C1 segment of cervical spinal cord (tissue), 14 donors: ENCODE results near the gene CNNM4.

Source experiments
- DNase-seq, 14 donors: peaks; one replicate each; lab custom pipeline; 2025; lab: John Stamatoyannopoulos, UW

The CNNM4 gene

DNA sequence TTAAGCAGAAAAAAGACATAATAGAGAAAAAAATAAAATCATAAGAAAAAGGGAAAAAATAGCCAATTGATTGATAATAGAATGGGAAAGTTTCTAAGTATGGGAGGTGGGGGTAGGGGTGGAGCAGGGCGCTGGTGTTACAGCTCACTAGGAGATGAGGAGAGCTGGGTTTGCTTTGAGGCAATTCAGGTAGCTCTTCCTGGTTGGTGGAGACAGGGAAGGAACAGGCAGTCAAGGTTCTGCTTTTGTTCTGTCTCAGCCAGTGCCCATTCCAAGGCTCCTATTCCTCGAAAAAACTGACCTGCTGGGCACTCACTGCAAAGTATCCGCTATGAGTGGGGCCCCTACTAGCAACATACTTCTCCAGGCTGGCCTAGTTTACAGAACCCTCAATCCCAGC is 1.7 kb upstream of the CNNM4 start:
- no peak for DNase-seq

- DNase-seq: no peak
Measured at GRCh38 chr2:96759548-96759947, 1.2 kb upstream of the CNNM4 start.

DNA sequence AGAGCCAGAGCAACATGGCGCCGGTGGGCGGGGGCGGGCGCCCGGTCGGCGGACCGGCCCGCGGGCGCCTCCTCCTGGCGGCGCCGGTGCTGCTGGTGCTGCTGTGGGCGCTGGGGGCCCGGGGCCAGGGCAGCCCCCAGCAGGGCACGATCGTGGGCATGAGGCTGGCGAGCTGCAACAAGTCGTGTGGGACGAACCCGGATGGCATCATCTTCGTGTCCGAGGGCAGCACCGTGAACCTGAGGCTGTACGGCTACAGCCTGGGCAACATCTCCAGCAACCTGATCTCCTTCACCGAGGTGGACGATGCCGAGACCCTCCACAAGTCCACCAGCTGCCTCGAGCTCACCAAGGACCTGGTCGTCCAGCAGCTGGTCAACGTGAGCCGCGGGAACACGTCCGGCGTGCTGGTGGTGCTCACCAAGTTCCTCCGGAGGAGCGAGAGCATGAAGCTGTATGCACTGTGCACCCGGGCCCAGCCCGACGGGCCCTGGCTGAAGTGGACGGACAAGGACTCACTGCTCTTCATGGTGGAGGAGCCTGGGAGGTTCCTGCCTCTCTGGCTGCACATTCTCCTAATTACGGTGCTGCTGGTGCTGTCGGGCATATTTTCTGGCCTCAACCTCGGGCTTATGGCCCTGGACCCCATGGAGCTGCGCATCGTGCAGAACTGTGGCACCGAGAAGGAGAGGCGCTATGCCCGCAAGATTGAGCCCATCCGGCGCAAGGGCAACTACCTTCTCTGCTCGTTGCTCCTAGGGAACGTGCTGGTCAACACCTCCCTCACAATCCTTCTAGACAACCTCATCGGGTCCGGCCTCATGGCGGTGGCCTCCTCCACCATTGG is 507 bp downstream of the CNNM4 start:
- DNase-seq: peak in 5 of 14 donors; percentile 48 to 74 (median 68)

GRCh38 chr2:96762529-96763311 is 2.0 kb downstream of the CNNM4 start:
- DNase-seq: peak in 4 of 14 donors; percentile 5 to 54 (median 33)

- peak in 6 of 14 donors; percentile 19 to 70 (median 38) for DNase-seq
Measured at GRCh38 chr2:96763511-96764252, 3.0 kb downstream of the CNNM4 start.

DNA sequence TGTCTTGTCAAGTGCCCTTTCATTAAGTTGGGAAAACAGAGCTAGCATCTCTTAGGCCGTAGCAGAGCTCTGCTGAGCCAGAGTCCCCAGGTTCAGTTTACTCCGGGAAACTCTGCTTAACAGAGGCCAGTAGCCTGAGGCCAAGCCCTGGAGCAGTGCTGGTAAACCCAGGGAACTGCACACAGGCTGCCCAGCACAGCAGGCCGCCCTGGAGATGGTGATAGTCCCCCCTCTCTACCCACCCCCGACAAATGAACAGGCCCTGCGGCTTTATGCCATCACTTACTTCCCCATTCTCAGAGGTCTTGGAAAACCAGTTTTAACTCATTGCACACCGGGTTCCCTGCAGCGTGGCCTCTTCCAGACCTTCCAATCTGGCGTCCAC is 3.5 kb downstream of the CNNM4 start:
- peak in 6 of 14 donors; percentile 31 to 48 (median 36) for DNase-seq

- no peak for DNase-seq
Measured at GRCh38 chr2:96767135-96767871, 6.6 kb downstream of the CNNM4 start.

DNA sequence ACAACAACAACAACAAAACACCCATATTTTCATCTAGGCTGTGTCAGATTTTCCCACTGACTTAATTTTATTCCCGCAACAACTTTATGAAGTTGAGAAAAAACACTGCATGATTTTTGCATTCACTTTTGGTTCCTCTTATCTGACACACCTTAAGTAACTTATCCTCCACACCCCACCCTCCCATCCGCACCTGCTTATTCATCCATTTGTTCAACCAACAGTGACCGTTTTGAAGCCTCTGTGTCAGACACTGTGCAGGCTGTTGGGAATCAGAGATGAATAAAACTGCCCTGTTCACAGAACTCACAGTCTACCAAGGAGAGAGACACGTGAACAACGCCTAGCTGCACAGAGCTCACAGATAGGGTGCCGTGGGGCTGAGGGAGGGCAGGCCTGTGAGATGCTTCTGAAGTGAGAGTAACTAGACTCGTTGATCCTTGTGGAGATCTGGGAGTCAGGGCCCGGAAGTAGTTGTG is 7.4 kb downstream of the CNNM4 start:
- DNase-seq: peak in 1 of 14 donors; percentile 14

DNA sequence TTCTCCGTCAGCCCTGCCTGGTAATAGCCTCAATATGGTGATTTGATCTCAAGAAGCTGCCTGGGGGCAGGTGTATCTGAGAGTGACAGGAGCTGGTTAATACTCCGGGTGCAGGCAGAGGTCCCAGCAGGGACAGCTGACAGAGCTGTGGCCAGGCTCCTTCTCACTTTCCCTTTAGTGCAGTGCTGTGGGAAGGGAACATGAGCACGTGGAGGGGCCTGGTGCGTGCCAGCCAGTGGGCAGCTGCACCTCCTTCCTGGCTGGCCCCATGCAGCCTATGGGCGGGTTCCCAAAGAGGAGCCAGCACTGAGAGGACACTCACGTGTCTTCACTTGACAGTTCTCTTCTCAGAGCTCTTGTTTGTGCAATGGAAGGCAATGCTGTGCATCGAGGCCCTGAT is 9.1 kb downstream of the CNNM4 start:
- peak in 10 of 14 donors; percentile 17 to 76 (median 49) for DNase-seq

DNA sequence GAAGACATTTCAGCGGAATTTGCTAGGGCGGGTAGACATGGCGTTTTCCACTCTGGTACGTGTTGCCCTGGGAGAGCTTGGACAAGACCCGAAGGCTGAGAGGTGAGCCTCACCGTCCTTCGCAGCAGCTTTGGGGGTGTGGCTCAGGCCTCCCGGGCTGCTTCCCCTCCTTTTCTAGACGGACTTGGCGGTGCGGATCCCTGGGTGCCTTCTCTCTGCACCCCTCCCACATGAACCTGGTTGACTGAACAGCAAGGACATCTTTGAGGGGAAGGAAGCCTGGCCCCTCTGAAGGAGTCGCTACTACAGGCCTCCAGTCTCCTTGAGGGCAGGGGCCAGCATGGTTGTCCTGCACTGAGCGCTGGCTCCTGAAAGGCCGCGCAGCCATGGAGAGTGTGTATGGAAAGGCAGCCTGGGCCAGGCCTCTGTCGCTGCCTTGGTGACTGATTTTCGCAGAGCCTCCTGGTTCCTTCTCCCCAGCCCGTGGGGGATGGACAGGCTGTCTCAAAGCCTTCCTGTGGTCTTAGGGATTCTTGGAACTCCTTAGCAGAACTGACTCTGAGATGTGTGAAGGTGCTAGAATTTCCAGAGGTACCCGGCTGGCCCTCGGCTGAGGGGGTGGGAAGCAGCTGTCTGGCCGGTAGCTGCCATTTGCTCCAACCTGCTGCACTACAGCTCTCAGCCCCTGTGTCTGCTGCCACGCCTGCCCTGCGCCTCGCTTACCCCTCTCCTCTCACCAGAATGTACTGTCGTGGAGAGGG is 9.9 kb downstream of the CNNM4 start:
- no peak for DNase-seq

DNA sequence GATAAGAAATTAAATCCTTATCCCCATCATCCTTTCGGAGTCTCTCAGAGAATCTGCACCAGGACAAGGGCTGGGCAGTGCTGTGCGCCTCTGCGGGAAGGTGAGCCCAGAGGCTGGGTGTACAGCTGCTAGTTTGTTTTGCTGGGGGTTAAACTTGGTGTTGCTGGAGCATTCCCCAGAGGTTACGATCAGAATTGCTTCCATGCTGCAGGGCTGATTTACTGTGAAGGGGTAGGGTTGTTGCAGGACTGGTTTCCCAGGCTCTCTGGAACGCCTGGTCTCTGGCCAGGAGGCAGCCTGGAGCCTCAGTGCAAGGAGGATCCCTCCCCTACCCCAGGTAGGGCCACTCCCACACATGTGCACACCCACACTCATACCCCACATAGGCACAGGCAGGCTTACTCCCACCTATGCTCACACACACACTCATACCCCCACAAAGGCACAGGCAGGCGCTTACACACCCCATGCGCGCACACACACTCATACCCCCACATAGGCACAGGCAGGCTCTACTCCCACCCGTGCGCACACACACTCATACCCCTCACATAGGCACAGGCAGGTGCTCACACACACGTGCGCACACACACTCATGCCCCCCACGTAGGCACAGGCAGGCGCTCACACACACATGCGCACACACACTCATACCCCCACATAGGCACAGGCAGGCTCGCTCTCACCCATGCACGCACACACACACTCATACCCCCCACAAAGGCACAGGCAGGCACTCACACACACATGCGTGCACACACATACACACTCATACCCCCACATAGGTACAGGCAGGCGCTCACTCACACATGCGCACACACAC is 11.3 kb downstream of the CNNM4 start:
- DNase-seq: no peak

GRCh38 chr2:96772903-96773671 is 12.4 kb downstream of the CNNM4 start:
- no peak for DNase-seq

GRCh38 chr2:96773922-96774321 is 13.2 kb downstream of the CNNM4 start:
- DNase-seq: peak in 1 of 14 donors; percentile 3

DNA sequence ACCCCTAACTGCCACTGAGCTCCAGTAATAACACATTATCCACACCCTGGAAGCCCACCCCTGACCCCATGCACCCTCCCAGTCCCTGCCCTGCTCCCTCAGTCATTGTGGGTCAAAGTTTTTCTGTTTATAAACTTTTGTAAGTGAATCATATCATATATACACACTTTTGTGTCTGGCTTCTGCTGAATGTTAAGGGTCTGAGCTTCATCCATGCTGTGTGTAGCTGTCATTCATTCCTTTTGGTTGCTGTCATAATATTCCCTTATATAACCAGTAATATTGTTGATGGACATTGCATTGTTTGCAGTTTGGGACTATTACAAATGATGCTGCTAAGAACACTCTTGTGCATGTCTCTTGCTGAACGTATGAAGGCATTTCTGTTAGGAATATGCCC is 14.5 kb downstream of the CNNM4 start:
- DNase-seq: no peak

DNA sequence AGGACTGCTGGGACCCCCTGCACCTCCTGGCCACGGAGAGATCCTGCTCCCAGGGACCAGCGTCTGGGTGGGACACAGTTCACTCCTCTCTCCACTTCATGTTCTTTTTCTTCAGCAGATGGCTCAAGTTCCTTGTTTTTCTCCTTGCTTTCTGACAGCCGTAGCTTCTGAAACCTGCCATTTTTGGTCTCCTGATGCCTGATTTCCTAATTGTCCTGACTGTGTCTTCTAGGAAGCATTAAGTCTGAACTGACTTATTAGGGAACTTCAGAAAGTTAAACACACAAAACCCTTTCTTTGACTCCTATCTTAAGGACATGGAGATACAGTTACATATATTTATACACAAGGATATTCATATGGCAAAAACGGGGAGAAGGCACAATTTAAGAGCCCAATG is 22.7 kb downstream of the CNNM4 start:
- DNase-seq: no peak

- no peak for DNase-seq
Measured at GRCh38 chr2:96787411-96787810, 26.7 kb downstream of the CNNM4 start.

GRCh38 chr2:96788442-96789244 is 27.9 kb downstream of the CNNM4 start:
- DNase-seq: peak in 6 of 14 donors; percentile 14 to 80 (median 20)

GRCh38 chr2:96789245-96789617 is 28.5 kb downstream of the CNNM4 start:
- DNase-seq: no peak
